GM18511 (cell line): ENCODE data around the gene SRR.

Experiments used
- ATAC-seq: cut with Tn5 transposase; IDR thresholded peaks from one replicate; pipeline ENCODE4 v1.9.1; 2021; ENCODE audit warnings: mild to moderate bottlenecking, moderate library complexity; ENCODE audit not compliant: unreplicated experiment

Gene SRR

GRCh38 chr17:2338315-2338657, 34.5 kb downstream of the SRR start:
- no peak for ATAC-seq

DNA sequence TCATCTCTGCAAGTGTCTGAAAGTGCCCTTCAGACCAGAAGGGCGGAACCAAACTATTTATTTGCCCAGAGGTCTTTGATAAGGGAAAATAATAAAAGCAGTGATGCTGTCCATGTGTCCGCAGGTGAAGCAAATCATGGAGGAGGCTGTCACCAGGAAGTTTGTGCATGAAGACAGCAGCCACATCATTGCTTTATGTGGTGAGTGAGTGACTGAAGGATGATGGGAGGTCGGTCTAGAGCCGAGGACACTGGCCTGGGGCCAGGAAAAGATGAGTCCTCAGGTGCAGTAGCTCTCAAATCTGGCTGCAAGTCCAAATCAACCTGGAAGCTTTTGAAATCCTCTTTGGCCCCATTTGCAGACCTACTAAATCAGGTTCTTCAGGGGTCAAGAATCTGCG, 39.7 kb downstream of the SRR start:
- ATAC-seq: no peak

DNA sequence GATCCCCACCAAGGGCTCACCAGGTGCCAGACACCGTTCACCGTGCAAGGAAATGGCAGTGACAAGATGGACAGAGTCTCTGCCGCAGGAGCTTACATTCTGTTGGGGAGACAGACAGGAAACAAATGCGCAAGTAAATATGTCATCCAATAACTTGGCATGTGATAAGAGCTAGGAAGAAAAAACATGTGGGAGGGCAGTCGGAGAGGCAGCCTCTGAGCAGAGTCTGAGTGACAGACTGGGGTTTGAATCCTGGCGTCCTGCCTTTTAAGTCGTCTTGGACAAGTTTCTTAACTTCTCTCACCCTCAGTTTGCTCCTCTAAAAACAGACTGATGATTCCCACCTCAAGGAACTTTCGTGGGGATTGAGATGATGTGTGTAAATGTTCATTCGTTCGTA, 40.8 kb downstream of the SRR start:
- ATAC-seq: no peak

DNA sequence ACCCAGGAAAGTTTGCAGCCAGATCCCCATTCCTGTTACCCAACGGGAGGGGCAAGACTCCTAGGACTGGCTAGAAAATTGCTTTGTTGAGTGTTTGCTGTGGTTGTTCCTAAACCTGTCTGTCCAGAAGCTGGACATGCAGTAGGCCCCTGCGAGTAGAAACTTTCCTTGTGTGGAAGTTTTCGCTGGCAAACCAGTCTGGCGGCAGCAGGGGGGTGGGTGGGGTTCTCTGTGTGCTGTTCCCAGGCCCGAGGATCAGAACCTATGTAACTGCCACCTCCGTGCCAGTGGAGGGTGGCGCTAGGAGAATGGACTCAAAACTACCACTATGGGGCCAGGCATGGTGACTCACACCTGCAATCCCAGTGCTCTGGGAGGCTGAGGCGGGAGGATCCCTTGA, 42.7 kb downstream of the SRR start:
- ATAC-seq: no peak

DNA sequence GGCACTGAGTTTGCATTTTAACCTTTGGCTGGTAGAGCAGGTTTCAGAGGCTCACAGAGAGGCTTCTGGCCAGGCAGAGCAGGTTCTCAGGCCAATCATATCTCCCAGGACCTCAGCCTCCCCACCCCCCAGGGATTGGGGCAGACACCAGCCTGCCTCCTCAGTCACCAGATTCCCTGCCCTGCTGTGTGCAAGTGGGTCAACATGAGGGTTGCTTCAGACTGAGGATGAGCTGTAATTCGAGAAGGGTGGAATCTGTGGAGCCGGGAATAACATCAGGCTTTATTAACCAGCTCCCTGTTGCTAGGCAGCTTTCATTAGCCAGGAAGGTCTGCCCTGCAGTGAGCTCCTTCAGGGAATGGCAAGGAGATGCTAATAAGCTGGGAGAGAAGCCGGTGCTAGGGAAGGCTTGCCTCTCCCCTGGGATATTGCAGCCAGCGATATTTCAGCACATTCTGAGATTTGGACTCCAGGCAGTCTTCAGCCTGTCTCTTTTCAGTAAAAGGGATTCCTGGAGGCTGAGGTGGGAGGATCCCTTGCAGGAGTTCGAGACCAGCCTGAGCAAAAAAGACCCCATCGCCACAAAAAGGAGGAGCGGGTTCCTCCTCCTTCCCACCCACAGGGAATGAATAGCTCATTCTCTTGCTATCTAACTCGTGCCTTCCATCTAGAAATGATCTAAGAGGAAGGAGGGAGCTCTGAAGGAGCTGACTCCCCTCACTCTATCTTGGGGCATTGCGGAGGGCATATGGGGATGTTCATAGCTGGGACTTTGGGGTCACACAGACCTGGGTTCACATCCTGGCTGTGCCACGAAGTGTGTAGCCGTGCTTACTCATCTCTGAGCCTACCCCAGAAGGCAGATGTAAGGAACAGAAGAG, 44.3 kb downstream of the SRR start:
- ATAC-seq: no peak

- ATAC-seq: no peak
Observed at GRCh38 chr17:2351269-2351668, 47.5 kb downstream of the SRR start.

DNA sequence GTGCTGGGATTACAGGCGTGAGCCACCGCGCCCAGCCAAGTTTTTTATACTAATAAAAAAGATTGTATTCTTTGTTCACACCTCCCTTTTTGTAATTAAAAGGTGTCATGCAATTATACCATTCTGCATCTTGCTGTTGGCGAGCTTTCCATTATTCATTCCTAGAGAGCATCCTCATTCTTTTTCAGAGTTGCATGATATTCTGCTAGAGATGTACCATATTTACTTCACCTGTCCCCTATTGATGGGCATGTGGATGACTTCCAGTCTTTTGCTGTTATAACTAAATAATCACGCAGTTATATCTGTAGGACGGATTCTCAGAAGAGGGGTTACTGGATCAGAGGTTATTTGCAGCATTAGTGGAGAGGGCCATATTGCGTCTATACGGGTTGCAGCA, 50.6 kb downstream of the SRR start:
- no peak for ATAC-seq

DNA sequence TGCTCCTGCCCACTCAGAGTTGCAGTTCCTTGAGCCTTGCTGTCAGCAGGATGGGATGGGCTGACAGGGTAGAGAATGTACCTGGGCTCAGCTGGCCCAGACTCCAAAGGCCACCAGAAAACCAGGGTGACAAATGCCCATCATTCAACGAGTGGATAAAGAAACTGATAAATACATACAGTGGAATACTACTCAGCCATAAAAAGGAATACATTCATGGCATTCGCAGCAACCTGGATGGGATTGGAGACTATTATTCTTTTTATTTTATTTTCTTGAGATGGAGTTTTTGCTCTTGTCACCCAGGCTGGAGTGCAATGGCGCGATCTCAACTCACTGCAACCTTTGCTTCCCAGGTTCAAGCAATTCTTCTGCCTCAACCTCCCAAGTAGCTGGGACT, 53.5 kb downstream of the SRR start:
- ATAC-seq: no peak

GRCh38 chr17:2357931-2358434, 54.2 kb downstream of the SRR start:
- no peak for ATAC-seq

DNA sequence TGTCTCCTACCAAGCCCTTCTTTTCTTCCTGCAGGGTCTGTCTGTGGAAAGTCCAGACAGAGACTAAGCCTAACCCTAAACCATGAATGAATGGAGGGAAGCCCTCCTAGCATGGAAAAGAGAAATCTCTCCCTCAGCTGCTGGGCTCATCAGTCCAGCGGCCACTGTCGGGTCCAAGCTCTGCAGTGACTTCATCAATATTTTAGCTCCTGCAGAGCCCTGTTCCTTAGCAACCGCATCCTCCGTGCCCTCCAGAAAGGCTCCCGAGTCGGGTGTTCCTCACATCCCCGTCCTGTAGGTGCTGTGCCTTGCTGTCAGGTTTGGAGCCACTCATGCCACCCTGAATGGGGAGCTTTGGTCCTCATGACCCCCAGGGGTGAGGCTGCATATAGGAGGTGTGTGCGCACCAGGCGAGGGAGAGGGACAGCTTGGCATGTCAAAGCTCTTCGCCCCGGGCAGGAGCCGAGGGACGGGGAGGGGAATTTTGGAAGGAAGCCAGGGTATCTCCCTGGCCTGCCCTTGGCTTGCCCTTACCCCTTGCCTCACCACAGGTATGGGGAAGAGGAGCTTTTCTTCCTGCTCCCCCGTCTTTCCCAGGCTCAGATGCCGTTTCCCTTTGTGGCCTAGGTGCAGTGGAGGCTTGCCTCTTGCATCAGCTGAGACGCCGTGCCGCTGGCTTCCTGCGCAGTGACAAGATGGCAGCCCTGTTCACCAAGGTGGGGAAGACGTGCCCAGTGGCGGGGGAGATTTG, 57.4 kb downstream of the SRR start:
- no peak for ATAC-seq

- no peak for ATAC-seq
Observed at GRCh38 chr17:2362016-2362415, 58.3 kb downstream of the SRR start.

GRCh38 chr17:2362416-2362815, 58.7 kb downstream of the SRR start:
- no peak for ATAC-seq

DNA sequence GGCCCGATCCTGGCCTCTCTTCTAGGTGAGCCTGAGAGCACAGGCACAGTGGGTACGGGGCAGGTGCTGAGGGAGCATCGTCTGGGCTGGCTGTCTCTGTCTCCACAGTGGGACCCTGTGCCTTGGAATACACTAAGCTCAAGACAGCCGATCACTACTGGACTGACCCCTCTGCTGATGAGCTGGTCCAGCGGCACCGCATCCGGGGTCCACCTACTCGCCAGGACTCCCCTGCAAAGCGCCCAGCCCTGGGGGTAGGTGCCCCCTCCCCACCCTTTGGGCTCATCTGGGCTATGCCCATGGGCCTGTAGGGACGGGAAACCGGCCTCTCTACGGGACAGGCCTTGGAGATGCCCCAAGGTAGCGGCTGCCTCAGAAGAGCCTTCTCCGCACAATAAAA, 59.1 kb downstream of the SRR start:
- no peak for ATAC-seq

DNA sequence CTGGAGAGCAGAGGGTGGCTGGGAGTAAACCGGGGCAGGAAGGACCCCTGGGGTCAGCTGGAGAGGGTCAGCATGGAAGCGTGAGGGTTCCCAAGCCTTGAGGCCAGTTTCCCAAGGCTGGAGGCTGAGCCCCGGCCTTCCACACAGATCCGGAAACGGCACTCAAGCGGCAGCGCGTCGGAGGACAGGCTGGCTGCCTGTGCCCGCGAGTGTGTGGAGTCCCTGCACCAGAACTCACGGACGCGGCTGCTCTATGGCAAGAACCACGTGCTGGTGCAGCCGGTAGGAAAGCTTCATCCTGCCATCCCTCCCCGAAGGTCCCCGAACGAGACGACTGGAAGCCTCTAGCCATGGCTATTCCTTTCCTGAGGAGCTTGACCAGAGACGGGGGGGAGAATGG, 59.6 kb downstream of the SRR start:
- no peak for ATAC-seq

- ATAC-seq: no peak
Observed at GRCh38 chr17:2363851-2364762, 60.4 kb downstream of the SRR start.

GRCh38 chr17:2364763-2365116, 61.0 kb downstream of the SRR start:
- ATAC-seq: no peak

DNA sequence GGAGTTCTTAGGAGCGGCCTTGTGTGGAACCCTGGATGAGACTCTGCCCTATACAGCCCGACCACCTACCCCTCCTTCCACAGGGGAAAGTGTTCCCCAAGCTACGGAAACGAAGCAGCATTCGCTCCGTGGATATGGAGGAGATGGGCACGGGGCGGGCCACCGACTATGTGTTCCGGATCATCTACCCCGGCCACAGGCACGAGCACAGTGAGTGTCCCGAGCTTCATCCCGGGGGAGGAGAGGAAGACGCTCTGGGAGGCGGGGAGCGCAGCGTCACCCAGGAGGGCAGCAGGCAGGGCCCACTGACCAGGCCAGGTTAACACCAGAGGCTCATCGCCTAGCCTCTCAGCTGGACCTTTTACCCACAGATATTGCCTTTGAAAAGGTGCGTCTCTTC, 61.4 kb downstream of the SRR start:
- no peak for ATAC-seq

- no peak for ATAC-seq
Observed at GRCh38 chr17:2366747-2367494, 63.2 kb downstream of the SRR start.

- no peak for ATAC-seq
Observed at GRCh38 chr17:2368359-2368758, 64.6 kb downstream of the SRR start.

- ATAC-seq: no peak
Observed at GRCh38 chr17:2369039-2369438, 65.3 kb downstream of the SRR start.
